ENCODE data around the gene ZDHHC22.

ZDHHC22 gene

GRCh38 chr14:77155083-77155482, 13.5 kb upstream of the ZDHHC22 start:
- DNase-seq, result no peak

DNA sequence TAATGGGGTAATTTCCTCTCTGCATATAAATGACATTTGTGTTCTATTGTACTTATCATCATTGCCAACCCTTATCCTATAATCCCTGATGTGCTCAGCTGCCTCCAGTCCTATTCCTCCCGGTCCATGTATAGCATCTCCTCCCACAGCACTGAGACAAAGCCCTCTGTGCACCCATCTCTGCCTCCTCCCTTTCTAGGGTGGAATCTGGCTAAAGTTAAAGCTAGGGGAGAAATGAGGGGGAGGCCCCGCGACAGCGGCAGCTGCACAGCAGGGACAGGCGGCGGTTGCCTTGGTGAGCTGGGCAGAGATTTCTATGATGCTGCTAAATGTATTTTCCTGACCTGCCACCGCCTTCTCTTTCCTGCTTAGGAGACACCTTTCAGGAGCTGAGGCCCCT, 12.8 kb upstream of the ZDHHC22 start:
- no peak for DNase-seq

- DNase-seq, result no peak
Observed at GRCh38 chr14:77153802-77154201, 12.2 kb upstream of the ZDHHC22 start.

DNA sequence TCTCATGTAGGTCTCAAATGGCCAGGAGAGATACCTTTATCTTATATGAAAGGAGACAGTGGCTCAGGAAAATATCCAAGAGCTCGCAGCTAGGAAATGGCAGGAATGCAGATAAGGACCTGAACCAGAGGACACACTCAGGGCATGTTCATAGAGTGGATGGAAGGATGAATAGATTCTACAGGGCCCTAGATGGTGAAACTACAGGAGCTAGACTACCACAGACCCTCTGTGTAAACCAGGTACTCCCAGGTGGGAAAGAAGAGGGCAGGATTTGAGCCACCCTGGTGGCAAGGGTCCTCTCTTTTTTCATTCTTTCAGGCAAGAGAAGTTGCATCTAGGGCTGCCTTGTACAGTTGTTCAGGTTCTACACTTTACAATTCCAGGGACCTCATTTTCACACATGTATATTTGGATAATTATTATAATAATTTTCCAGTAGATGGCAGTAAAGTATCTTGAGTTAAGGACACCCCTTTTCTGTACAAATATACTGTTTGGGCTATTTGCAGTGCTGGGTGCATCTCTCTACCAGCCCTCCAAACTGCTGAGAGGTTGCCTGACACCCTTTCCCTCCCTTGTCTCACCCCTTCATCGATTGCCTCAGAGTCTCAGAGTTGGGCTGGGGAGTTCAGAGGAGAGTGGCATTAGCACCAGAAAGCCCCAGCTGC, 10.5 kb upstream of the ZDHHC22 start:
- peak; percentile 17 to 74 for DNase-seq

DNA sequence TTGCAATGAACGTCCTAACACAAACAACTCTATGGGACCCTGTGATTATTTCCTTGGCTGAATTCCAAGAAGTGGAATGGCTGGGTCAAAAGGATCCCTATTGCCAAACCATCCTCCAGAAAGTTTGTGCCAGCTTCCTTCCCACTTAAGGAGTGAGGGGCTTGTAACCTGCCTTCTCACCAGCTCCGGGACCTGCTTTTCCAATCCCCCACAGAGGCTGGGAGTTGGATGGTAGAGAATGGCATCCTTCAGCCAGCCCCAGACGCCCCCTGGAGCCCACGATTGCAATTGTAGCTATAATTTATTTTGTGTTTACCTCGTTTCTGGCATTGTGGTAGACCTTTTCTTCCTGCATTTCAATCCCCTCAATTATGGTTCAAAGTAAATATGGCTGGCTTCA, 9.7 kb upstream of the ZDHHC22 start:
- peak in 1 of 2 experiments; percentile 34 for DNase-seq

DNA sequence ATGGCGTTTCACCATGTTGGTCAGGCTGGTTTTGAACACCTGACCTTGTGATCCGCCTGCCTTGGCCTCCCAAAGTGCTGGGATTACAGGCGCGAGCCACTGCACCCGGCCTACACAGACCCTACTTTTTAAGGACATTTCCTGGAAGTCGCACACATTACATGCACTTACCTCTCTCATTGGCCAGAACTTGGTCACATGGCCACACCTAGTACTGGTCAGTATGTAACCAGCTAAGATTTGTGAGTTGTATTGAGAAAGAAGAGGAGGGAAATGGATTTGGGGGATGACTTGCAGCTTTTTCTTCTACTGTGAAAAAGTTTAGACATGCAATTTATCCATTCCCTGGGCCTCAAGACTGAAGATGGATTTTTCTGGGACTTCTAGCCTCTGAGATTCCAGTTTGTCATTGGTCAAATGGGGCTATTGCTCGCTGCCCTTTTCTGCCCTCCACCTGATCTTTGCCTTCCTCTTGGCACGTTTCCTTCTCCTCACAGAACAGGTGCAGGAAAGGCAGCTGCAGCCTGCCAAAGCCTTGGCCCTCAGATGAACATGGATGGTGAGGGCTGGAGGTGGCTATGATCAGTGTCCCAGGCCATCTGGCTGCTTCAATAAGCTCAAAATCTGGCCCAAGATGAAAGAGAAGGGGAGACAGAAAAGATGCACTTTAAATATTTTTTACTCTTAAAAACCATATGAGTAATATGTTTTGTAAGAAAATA, 7.1 kb upstream of the ZDHHC22 start:
- no peak for DNase-seq

GRCh38 chr14:77145975-77146740, 4.6 kb upstream of the ZDHHC22 start:
- DNase-seq, result no peak

- DNase-seq, result no peak
Observed at GRCh38 chr14:77144412-77145115, 3.0 kb upstream of the ZDHHC22 start.

GRCh38 chr14:77143071-77143470, 1.5 kb upstream of the ZDHHC22 start:
- no peak for DNase-seq

- no peak for DNase-seq
Observed at GRCh38 chr14:77142005-77142800, 612 bp upstream of the ZDHHC22 start.

GRCh38 chr14:77140359-77141213, 1.0 kb downstream of the ZDHHC22 start:
- DNase-seq, result peak in 1 of 2 experiments; percentile 43

GRCh38 chr14:77139540-77140358, 1.8 kb downstream of the ZDHHC22 start:
- DNase-seq, result peak; percentile 25 to 84

DNA sequence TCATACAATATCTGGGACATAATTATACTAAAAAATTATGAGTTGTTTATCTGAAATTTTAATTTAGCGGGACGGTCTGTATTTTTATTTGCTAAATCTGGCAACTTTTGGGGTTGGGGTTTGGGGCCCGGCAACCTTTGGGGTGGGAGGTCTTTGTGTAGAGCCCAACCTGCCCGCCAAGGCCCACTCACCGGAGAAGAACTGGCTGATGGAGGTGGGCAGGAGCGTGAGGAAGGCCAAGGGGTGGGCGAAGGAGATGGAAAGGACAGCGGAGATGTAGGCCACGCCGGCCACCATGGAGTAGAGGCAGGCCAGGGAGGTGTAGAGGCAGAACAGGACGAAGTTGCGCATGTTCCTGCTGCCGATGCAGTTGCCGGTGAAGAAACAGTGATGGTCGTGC, 2.6 kb downstream of the ZDHHC22 start:
- DNase-seq, result no peak

- no peak for DNase-seq
Observed at GRCh38 chr14:77133720-77134338, 7.8 kb downstream of the ZDHHC22 start.

DNA sequence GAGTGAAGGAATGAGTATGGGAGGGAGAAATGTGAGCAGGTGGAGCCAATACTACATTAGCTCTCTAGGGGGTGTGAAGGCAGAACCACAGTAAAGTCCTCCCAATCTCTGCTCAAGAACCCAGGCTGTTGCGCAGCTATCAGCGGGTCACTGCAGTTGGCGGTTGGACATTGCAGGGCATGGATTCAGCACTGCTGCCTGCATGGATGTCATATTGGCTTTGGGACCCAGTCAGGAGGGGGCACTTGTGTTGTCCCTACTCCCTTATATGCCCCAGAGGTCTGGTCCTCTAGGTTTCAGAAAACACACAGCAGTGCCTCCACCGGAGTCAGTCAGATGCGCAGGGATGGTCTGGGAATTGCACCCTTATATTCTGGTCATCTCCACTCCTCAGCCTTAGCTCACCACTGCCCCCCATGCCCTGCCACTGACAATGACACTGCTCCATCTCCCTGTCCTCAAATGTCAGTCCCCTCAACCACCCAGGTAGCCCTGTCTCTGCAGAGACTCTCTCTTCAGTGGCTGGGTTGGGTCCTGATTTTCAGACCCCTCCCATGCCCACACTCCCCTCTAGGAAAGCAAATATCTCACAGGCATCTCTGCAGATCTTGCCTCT, 9.6 kb downstream of the ZDHHC22 start:
- DNase-seq, result no peak

- DNase-seq, result no peak
Observed at GRCh38 chr14:77131206-77131605, 10.4 kb downstream of the ZDHHC22 start.

GRCh38 chr14:77130386-77130785, 11.2 kb downstream of the ZDHHC22 start:
- no peak for DNase-seq

GRCh38 chr14:77128414-77128891, 13.1 kb downstream of the ZDHHC22 start:
- no peak for DNase-seq

- DNase-seq, result no peak
Observed at GRCh38 chr14:77126461-77126990, 15.1 kb downstream of the ZDHHC22 start.

All from NCI-H526 (cell line).